ENCODE measurements around the gene ENOX1.
A peak's percentile ranks its signal among the peaks of the same experiment; 100 is the strongest.
"Not testable (repeated sequence)": the region's sequence is repeated elsewhere in the genome, so short reads cannot be mapped to it uniquely, and the experiment has no call there.

ENOX1 gene

GRCh38 chr13:43180036-43180660 is 606.6 kb downstream of the ENOX1 start:
- no peak for DNase-seq

DNA sequence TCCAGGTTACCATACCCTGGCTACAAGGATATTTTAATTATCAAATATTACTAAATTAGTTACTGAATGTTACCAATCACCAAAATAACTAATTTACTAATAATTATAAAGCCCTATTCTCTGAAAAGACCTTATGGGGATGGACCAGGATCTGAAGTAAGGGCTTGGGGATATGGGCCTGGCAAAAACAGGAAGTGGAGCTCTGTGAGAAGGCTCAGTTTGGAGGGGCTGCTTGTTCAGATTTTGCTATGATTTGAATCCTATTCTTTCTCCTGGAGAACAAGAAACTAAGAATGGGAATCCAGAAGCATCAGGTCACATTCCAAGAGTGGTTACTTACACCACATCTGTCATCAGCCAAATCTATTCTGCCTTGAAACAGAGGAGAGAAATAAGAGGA is 615.3 kb downstream of the ENOX1 start:
- no peak for DNase-seq

- DNase-seq, result no peak
Observed at GRCh38 chr13:43170506-43170905, 616.3 kb downstream of the ENOX1 start.

DNA sequence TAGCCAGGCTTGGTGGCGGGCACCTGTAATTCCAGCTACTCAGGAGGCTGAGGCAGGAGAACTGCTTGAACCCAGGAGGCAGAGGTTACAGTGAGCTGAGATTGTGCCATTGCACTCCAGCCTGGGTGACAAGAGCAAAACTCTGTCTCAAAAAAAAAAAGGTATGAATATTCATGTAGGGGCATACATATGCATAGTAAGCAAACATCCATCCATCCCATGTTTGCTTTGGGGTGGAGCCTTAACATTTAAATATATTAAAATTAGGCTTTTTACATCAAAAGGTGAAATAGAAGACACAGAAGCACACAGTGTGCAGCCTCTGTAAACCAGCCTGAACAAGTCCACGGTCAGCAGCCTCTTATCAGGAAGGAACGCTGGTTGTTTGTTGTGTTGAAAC is 618.3 kb downstream of the ENOX1 start:
- DNase-seq, result not testable (repeated sequence)

DNA sequence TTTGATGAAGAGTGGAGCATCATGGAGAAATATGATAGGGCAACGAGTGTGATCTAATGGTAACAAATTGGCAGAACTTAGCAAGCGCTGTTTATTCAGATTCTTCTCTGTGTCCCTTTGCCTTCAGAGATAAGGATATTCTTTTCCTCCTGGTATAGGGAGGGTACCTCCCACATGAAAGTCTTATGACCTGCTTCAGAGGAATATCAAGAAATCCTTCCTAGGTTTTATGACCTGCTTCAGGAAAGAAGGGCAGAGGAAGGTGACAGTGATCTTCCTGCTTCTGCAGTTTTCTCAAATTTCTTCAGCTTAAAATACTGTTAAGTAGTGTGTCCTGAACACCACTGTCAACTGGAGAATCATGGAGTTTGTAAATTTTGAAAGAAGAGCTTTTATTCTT is 619.0 kb downstream of the ENOX1 start:
- no peak for DNase-seq

GRCh38 chr13:43166644-43167457 is 619.9 kb downstream of the ENOX1 start:
- DNase-seq, result peak; percentile 47
